Measurements from ENCODE around the gene ARHGAP10. TPM values are rescaled to one million over a fixed set of nuclear protein-coding genes. Genes with fewer than 3 reads are reported as not detected.

Gene ARHGAP10
- total RNA-seq, 1 donor from 2014 or later: 20.2 TPM

DNA sequence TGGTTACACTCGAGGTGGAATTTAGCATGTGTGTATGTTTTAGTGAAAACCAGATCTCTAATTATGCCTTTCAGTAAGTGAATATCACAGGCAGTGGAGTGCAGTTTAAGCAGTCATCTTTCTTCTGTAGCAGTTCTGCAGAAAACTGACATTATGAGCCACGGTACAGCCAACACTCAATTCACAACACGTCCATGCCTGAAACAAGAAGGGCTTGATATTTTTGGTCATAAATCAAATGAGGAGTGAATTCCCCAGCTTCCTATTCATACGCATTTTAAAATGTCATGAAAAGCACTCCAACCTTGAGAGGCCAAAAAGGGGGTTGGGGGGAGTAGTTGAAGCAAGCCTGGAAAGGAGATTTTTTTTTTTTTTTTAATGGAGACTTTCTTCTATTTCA is 316.7 kb downstream of the ARHGAP10 start:
- Mint-ChIP-seq H3K36me3 (peaks cover 5% of the 10 kb centered on the region), H3K27me3 (ENCODE audit: insufficient read depth, low read depth) (peaks cover 3% of the 10 kb centered on the region), H3K4me3 (no peak overlapping the region), H3K9me3 (no peaks in the 10 kb centered on the region), H3K27ac (no peak overlapping the region), H3K4me1 (peaks cover 5% of the 10 kb centered on the region)
- no peak for TF ChIP-seq EZH2 (IDR thresholded peaks at IDR 0.05)
- no peak for TF ChIP-seq EZH2phosphoT487 (IDR thresholded peaks at IDR 0.05)
- TF ChIP-seq, protein P1, sequence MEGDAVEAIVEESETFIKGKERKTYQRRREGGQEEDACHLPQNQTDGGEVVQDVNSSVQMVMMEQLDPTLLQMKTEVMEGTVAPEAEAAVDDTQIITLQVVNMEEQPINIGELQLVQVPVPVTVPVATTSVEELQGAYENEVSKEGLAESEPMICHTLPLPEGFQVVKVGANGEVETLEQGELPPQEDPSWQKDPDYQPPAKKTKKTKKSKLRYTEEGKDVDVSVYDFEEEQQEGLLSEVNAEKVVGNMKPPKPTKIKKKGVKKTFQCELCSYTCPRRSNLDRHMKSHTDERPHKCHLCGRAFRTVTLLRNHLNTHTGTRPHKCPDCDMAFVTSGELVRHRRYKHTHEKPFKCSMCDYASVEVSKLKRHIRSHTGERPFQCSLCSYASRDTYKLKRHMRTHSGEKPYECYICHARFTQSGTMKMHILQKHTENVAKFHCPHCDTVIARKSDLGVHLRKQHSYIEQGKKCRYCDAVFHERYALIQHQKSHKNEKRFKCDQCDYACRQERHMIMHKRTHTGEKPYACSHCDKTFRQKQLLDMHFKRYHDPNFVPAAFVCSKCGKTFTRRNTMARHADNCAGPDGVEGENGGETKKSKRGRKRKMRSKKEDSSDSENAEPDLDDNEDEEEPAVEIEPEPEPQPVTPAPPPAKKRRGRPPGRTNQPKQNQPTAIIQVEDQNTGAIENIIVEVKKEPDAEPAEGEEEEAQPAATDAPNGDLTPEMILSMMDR (IDR thresholded peaks at IDR 0.05): no peak
- Histone ChIP-seq H3K9ac (no peak overlapping the region), H3K4me2 (no peak overlapping the region), H3K4me1 (peaks cover 6% of the 10 kb centered on the region), H3K4me3 (no peak overlapping the region), H3F3A (ENCODE audit: low read depth) (no peaks in the 10 kb centered on the region), H4K20me1 (ENCODE audit: low read depth) (no peaks in the 10 kb centered on the region), H3K27ac (no peak overlapping the region), H3K9me3 (ENCODE audit: low read depth) (no peaks in the 10 kb centered on the region), H3K36me3 (no peaks in the 10 kb centered on the region), H3K79me2 (ENCODE audit: low read depth) (no peaks in the 10 kb centered on the region), H2AFZ (replicated peaks) (no peak overlapping the region), H3K27me3 (no peaks in the 10 kb centered on the region)
- DNase-seq (ENCODE audit: low spot score): no peak

DNA sequence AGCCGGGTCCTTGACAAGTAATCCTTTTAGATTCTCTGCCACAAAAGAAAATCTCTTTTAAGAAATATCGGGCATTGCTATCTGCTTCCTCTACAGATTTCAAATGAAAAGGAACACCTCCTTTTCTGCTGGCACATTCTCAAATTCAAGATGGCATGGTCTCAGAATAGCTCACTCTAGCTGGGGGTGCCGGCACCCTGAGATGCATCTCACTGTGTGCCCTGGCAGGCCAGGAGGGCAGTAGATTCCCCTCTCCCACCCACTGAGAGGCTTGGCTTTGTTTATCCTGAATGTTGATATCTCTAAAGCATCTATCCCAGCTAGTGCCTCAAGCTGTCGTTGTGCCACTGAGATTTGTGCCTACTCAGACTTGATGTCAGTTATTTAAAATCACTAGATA is 319.5 kb downstream of the ARHGAP10 start:
- Histone ChIP-seq H3K9me3 (ENCODE audit: low read depth) (no peaks in the 10 kb centered on the region), H3K27me3 (no peaks in the 10 kb centered on the region), H3K79me2 (ENCODE audit: low read depth) (no peaks in the 10 kb centered on the region), H3K4me1 (peaks cover 6% of the 10 kb centered on the region), H3K36me3 (no peaks in the 10 kb centered on the region), H4K20me1 (ENCODE audit: low read depth) (no peaks in the 10 kb centered on the region), H3K27ac (no peak overlapping the region), H2AFZ (replicated peaks) (no peak overlapping the region), H3K4me3 (no peak overlapping the region), H3K4me2 (no peak overlapping the region), H3K9ac (no peak overlapping the region), H3F3A (ENCODE audit: low read depth) (no peaks in the 10 kb centered on the region)
- Mint-ChIP-seq H3K4me1 (peaks cover 19% of the 10 kb centered on the region), H3K9me3 (no peaks in the 10 kb centered on the region), H3K36me3 (peaks cover 5% of the 10 kb centered on the region), H3K4me3 (no peak overlapping the region), H3K27ac (no peak overlapping the region), H3K27me3 (ENCODE audit: insufficient read depth, low read depth) (no peaks in the 10 kb centered on the region)
- no peak for DNase-seq (ENCODE audit: low spot score)
- TF ChIP-seq, protein P1 (IDR thresholded peaks at IDR 0.05): no peak
- TF ChIP-seq EZH2phosphoT487 (IDR thresholded peaks at IDR 0.05) (no peak), EZH2 (IDR thresholded peaks at IDR 0.05) (no peak)

DNA sequence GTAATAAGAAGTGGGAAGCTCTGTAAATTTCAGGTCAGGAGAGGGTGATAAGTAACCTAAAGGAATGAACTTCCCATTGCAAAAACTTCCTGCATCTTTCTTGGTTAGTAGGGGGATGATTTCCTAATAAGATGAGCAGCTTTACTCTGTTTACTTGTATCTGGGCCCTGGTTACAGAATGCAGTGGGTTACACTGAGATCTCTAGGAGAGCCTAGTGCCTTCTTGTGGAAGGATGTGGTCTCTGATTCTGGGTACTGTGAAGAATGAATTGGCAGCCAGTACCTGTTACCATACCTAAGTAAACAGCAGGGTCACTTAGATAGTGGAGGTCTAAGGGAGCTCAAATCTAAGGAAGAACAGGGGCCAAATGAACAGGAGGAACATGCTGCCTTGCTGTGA is 320.6 kb downstream of the ARHGAP10 start:
- no peaks in the 10 kb centered on the region for H3K79me2 ChIP-seq (ENCODE audit: low read depth)
- H3K27me3 ChIP-seq: no peaks in the 10 kb centered on the region
- Mint-ChIP-seq H3K4me1 (peaks cover 19% of the 10 kb centered on the region), H3K4me3 (no peak overlapping the region), H3K27ac (no peak overlapping the region), H3K9me3 (no peaks in the 10 kb centered on the region), H3K27me3 (ENCODE audit: insufficient read depth, low read depth) (no peaks in the 10 kb centered on the region), H3K36me3 (peaks cover 7% of the 10 kb centered on the region)
- DNase-seq (ENCODE audit: low spot score): no peak
- no peaks in the 10 kb centered on the region for H4K20me1 ChIP-seq (ENCODE audit: low read depth)
- peaks cover 6% of the 10 kb centered on the region for H3K4me1 ChIP-seq
- no peak for TF ChIP-seq EZH2 (IDR thresholded peaks at IDR 0.05)
- no peak for TF ChIP-seq EZH2phosphoT487 (IDR thresholded peaks at IDR 0.05)
- TF ChIP-seq, protein P1 (IDR thresholded peaks at IDR 0.05): no peak
- no peak overlapping the region for H3K4me2 ChIP-seq
- no peaks in the 10 kb centered on the region for H3K9me3 ChIP-seq (ENCODE audit: low read depth)
- no peak overlapping the region for H3K9ac ChIP-seq
- no peak overlapping the region for H2AFZ ChIP-seq (replicated peaks)
- no peaks in the 10 kb centered on the region for H3F3A ChIP-seq (ENCODE audit: low read depth)
- no peaks in the 10 kb centered on the region for H3K36me3 ChIP-seq
- no peak overlapping the region for H3K4me3 ChIP-seq
- no peak overlapping the region for H3K27ac ChIP-seq

Measured in neural progenitor cell (in vitro differentiated cells).